HG03025 (cell line): ENCODE measurements around the gene ZNF141.
"Not testable (repeated sequence)": the region's sequence is repeated elsewhere in the genome, so short reads cannot be mapped to it uniquely, and the experiment has no call there.

Source experiments
- ATAC-seq: cut with Tn5 transposase; IDR thresholded peaks from one replicate; pipeline ENCODE4 v1.9.1; 2021; ENCODE audit warnings: mild to moderate bottlenecking, moderate library complexity; ENCODE audit not compliant: unreplicated experiment, low FRiP score

The ZNF141 gene

GRCh38 chr4:337143-337931, at the start of gene ZNF141:
Gene ZNF141, plus strand, starts transcription at chr4:337814. Its CDS starts 170 bp downstream, at chr4:337984.
- ATAC-seq: peak; percentile 94

GRCh38 chr4:288891-289290, 48.7 kb upstream of the ZNF141 start:
- ATAC-seq: no peak

GRCh38 chr4:294732-295131, 42.9 kb upstream of the ZNF141 start:
- ATAC-seq: no peak

- no peak for ATAC-seq
Observed at GRCh38 chr4:302381-302780, 35.2 kb upstream of the ZNF141 start.

GRCh38 chr4:304516-304915, 33.1 kb upstream of the ZNF141 start:
- not testable (repeated sequence) for ATAC-seq

- ATAC-seq: no peak
Observed at GRCh38 chr4:304969-305680, 32.5 kb upstream of the ZNF141 start, which contains the start of gene ZNF732. Gene ZNF732, minus strand, starts transcription at chr4:305474. Its CDS starts 164 bp downstream, at chr4:305310.

- no peak for ATAC-seq
Observed at GRCh38 chr4:306551-306961, 31.1 kb upstream of the ZNF141 start.

GRCh38 chr4:309807-310206, 27.8 kb upstream of the ZNF141 start:
- no peak for ATAC-seq

GRCh38 chr4:314296-314903, 23.2 kb upstream of the ZNF141 start:
- ATAC-seq: no peak

GRCh38 chr4:328729-329128, 8.9 kb upstream of the ZNF141 start:
- no peak for ATAC-seq

GRCh38 chr4:335515-335914, 2.1 kb upstream of the ZNF141 start:
- ATAC-seq: no peak

- ATAC-seq: no peak
Observed at GRCh38 chr4:336099-336892, 1.3 kb upstream of the ZNF141 start.

GRCh38 chr4:336893-337142, 796 bp upstream of the ZNF141 start:
- peak; percentile 3 for ATAC-seq

GRCh38 chr4:337932-338758, 531 bp downstream of the ZNF141 start:
- peak; percentile 40 for ATAC-seq

GRCh38 chr4:338759-339097, 1.1 kb downstream of the ZNF141 start:
- ATAC-seq: no peak

GRCh38 chr4:340011-340410, 2.4 kb downstream of the ZNF141 start:
- ATAC-seq: no peak

GRCh38 chr4:373062-373839, 35.6 kb downstream of the ZNF141 start:
- ATAC-seq: no peak

- ATAC-seq: no peak
Observed at GRCh38 chr4:374298-375160, 36.9 kb downstream of the ZNF141 start.
